ENCODE results near the gene FNBP1L. TPM values are rescaled to one million over a fixed set of nuclear protein-coding genes. Genes with fewer than 3 reads are reported as not detected.
"Not testable (repeated sequence)": the region's sequence is repeated elsewhere in the genome, so short reads cannot be mapped to it uniquely, and the experiment has no call there.

Gene FNBP1L
- total RNA-seq, 6 experiments from 2014 or later = 1.0 to 6.2 (median 1.2) TPM

DNA sequence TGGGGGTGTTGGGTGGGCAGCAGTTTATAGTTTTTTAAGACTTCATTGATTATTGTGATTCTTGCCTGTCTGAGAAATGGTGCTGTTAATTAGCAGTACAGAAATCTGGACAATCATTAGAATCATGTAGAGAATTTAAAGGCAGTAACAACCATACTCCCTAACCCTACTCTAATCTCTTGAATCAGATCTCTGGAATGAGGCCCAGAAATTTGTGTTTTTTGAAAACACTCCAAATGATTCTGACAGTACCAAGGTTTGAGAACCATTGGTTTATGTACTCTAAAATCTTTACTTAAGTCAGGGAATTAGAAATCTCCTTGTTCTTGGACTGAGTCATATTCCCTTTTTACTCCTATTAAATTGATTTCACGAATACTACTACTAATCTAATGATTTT, 24.0 kb downstream of the FNBP1L start:
- peaks cover 4% of the 10 kb centered on the region; the same call in 1 of the 2 replicates for H3K9me3 Mint-ChIP-seq
- no peak overlapping the region for H3K27ac Mint-ChIP-seq
- H3K4me3 Mint-ChIP-seq = peak overlapping the region; percentile 6; the same call in 1 of the 2 replicates

DNA sequence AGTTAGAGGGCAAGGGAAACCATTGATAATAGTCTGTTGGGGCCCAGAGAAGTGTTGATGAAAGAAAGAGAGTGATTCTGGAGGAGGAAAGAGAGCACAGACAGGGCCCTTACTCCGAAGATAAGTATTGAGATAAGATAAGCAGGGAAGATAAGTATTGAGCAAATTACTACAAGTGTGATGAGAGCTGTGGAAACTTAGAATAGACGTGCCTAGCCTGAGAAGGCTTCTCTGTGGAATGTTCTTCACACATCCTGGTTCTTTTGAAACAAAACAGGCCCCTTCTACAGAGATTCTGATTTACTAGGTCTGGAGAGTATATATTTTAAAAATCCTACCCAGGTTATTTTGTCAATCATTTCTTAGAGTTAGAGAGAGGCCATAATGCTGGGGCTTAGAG, 26.4 kb downstream of the FNBP1L start:
- no peak overlapping the region for H3K27ac Mint-ChIP-seq
- peaks cover 15% of the 10 kb centered on the region for H3K36me3 Mint-ChIP-seq (ENCODE audit: low read depth)
- peaks cover 5% of the 10 kb centered on the region for H3K27me3 Mint-ChIP-seq (ENCODE audit: insufficient read depth)
- DNase-seq = no peak
- H3K4me3 Mint-ChIP-seq = no peak overlapping the region
- peaks cover 15% of the 10 kb centered on the region for H3K9me3 Mint-ChIP-seq
- TF ChIP-seq, protein P1, sequence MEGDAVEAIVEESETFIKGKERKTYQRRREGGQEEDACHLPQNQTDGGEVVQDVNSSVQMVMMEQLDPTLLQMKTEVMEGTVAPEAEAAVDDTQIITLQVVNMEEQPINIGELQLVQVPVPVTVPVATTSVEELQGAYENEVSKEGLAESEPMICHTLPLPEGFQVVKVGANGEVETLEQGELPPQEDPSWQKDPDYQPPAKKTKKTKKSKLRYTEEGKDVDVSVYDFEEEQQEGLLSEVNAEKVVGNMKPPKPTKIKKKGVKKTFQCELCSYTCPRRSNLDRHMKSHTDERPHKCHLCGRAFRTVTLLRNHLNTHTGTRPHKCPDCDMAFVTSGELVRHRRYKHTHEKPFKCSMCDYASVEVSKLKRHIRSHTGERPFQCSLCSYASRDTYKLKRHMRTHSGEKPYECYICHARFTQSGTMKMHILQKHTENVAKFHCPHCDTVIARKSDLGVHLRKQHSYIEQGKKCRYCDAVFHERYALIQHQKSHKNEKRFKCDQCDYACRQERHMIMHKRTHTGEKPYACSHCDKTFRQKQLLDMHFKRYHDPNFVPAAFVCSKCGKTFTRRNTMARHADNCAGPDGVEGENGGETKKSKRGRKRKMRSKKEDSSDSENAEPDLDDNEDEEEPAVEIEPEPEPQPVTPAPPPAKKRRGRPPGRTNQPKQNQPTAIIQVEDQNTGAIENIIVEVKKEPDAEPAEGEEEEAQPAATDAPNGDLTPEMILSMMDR (IDR thresholded peaks at IDR 0.05) = no peak
- H3K4me1 Mint-ChIP-seq (ENCODE audit: low read depth) = peaks cover 11% of the 10 kb centered on the region

More for the DNA sequence above, 24.0 kb downstream of the FNBP1L start:
- H3K27me3 Mint-ChIP-seq (ENCODE audit: insufficient read depth) = peaks cover 3% of the 10 kb centered on the region
- H3K36me3 Mint-ChIP-seq (ENCODE audit: low read depth) = no peaks in the 10 kb centered on the region
- TF ChIP-seq, protein P1 (IDR thresholded peaks at IDR 0.05) = no peak
- peak; percentile 88 for DNase-seq
- H3K4me1 Mint-ChIP-seq (ENCODE audit: low read depth) = peaks cover 11% of the 10 kb centered on the region

DNA sequence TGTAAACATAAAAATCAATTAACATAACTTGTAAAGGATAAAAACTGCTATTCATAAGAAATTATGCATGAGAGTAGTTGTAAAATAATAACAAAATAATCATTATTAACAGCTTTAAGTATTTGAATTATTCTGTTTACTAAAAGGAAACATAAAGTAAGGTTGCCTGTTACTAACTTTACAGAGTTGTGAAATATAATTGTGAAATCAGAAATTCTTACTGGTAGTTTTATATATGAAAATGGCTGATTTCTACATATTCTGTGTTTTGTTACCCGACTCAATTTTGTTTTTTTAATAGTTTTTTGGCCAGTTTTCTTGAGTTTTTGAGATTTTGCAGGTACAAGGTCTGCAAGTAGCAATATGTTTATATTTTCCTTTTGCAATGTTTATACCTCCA, 27.8 kb downstream of the FNBP1L start:
- Mint-ChIP-seq H3K9me3 (peaks cover 24% of the 10 kb centered on the region), H3K4me3 (no peak overlapping the region), H3K4me1 (ENCODE audit: low read depth) (peaks cover 11% of the 10 kb centered on the region), H3K27ac (no peak overlapping the region), H3K27me3 (ENCODE audit: insufficient read depth) (peaks cover 5% of the 10 kb centered on the region), H3K36me3 (ENCODE audit: low read depth) (peaks cover 23% of the 10 kb centered on the region)
- DNase-seq = no peak
- TF ChIP-seq, protein P1 (IDR thresholded peaks at IDR 0.05) = no peak

DNA sequence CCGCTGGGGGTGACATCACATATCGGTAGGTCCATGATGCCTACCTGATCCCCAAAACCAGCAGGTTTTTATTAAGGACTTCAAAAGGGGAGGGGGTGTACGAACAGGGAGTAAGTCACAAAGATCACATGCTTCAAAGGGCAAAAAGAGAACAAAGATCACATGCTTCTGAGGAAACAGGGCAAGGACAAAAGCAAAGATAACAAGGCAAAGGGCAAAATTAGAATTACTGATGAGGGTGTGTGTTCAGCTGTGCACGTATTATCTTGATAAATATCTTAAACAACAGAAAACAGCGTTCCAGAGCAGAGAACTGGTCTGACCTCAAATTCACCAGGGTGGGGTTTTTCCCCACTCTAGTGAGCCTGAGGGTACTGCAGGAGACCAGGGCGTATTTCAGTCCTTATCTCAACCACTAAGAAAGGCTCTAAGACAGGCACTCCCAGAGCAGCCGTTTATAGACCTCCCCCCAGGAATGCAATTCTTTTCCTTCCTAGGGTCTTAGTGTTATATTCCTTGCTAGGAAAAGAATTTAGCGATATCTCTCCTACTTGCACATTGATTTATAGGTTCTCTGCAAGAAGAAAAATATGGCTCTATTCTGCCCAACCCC, 31.3 kb downstream of the FNBP1L start:
- H3K36me3 Mint-ChIP-seq (ENCODE audit: low read depth) = peaks cover 23% of the 10 kb centered on the region
- not testable (repeated sequence) for H3K4me1 Mint-ChIP-seq (ENCODE audit: low read depth); H3K27ac Mint-ChIP-seq; H3K27me3 Mint-ChIP-seq (ENCODE audit: insufficient read depth); H3K4me3 Mint-ChIP-seq; DNase-seq
- peaks cover 29% of the 10 kb centered on the region for H3K9me3 Mint-ChIP-seq

DNA sequence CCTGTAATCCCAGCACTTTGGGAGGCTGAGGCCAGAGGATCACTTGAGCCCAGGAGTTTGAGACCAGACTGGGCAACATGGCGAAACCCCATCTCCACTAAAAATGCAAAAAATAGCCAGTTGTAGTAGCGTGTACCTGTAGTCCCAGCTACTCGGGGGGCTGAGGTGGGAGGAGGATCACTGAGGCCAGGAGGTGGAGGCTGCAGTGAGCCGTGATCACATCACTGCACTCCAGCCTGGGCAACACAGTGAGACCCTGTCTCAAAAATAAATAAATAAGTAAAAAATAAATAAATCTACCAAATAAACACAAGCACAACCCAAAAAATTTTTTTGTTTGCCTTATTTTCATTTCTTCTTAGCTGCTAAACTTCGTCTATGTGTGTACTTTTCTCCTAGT, 34.0 kb downstream of the FNBP1L start:
- Mint-ChIP-seq H3K36me3 (ENCODE audit: low read depth) (peaks cover 23% of the 10 kb centered on the region), H3K9me3 (peaks cover 29% of the 10 kb centered on the region)
- not testable (repeated sequence) for H3K27ac Mint-ChIP-seq; H3K27me3 Mint-ChIP-seq (ENCODE audit: insufficient read depth); H3K4me1 Mint-ChIP-seq (ENCODE audit: low read depth); DNase-seq; H3K4me3 Mint-ChIP-seq

DNA sequence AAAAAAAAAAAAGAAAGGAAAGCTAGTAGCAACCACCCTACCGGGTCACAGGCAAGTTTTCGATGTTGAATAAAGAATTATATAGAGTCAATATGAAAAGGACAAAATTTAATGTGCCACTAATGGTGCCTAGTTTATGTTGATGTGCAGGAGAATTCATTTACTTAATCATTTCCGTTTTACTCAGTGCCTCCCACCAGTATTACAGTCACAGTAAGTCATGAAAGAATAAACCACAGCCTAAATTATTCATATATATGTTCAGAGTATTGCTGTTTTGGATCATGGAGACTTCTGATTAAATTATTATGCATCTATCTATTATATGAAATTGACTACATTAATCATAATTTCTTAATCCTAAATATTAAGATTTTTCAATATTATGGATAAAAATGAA, 35.3 kb downstream of the FNBP1L start:
- H3K27ac Mint-ChIP-seq = no peak overlapping the region
- no peak for DNase-seq
- no peak overlapping the region for H3K4me3 Mint-ChIP-seq
- TF ChIP-seq, protein P1 (IDR thresholded peaks at IDR 0.05) = no peak
- H3K27me3 Mint-ChIP-seq (ENCODE audit: insufficient read depth) = peaks cover 6% of the 10 kb centered on the region
- peaks cover 25% of the 10 kb centered on the region for H3K9me3 Mint-ChIP-seq
- peaks cover 19% of the 10 kb centered on the region for H3K36me3 Mint-ChIP-seq (ENCODE audit: low read depth)
- H3K4me1 Mint-ChIP-seq (ENCODE audit: low read depth) = no peaks in the 10 kb centered on the region

Data from HFFc6 (cell line).